ENCODE data around the gene RTL10.

RTL10 gene

GRCh38 chr22:19825904-19826618, 28.6 kb downstream of the RTL10 start:
- Histone ChIP-seq H3K4me1 (ENCODE audit: control insufficient read depth, insufficient read depth, low read length) (no peaks in the 10 kb centered on the region), H3K36me3 (ENCODE audit: control insufficient read depth in 2 of 2, insufficient read depth in 2 of 2, low read length in 2 of 2) (peaks cover 0 to 4% of the 10 kb centered on the region in 2 donors), H3K9me3 (ENCODE audit: control insufficient read depth in 2 of 2, low read length in 2 of 2) (no peaks in the 10 kb centered on the region), H3K9ac (ENCODE audit: low read length in 2 of 2) (no peak overlapping the region), H3K4me3 (ENCODE audit: low read length in 2 of 2) (no peak overlapping the region), H3K27ac (ENCODE audit: low read length) (no peak overlapping the region), H3K27me3 (ENCODE audit: control insufficient read depth in 1 of 2, insufficient read depth in 2 of 2, low read length in 2 of 2) (no peaks in the 10 kb centered on the region)

DNA sequence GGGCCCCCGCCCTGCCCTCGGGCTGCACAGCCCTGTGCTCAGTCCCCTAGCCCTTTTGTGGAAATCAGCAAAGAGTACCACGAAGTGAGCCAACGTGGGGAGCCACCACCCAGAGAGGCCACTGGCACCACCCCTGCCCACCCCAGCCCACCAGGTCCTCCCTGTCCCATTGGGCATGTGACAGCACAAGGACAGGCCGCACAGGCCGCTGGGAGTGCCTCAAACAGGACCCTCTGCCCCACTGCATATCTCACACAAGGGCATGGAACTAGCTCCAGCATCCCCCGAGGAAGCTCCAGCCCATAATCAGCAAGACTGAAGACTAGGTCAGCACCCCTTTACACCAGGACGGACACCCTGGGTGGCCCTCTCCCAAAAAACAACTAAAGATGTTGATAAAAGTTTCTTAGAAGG, 29.7 kb downstream of the RTL10 start:
- Histone ChIP-seq H3K4me1 (ENCODE audit: control insufficient read depth, insufficient read depth, low read length) (no peaks in the 10 kb centered on the region), H3K27me3 (ENCODE audit: control insufficient read depth in 1 of 2, insufficient read depth in 2 of 2, low read length in 2 of 2) (no peaks in the 10 kb centered on the region), H3K27ac (ENCODE audit: low read length) (no peak overlapping the region), H3K9ac (ENCODE audit: low read length in 2 of 2) (no peak overlapping the region), H3K4me3 (ENCODE audit: low read length in 2 of 2) (no peak overlapping the region), H3K36me3 (ENCODE audit: control insufficient read depth in 2 of 2, insufficient read depth in 2 of 2, low read length in 2 of 2) (peaks cover 0 to 4% of the 10 kb centered on the region in 2 donors), H3K9me3 (ENCODE audit: control insufficient read depth in 2 of 2, low read length in 2 of 2) (no peaks in the 10 kb centered on the region)

DNA sequence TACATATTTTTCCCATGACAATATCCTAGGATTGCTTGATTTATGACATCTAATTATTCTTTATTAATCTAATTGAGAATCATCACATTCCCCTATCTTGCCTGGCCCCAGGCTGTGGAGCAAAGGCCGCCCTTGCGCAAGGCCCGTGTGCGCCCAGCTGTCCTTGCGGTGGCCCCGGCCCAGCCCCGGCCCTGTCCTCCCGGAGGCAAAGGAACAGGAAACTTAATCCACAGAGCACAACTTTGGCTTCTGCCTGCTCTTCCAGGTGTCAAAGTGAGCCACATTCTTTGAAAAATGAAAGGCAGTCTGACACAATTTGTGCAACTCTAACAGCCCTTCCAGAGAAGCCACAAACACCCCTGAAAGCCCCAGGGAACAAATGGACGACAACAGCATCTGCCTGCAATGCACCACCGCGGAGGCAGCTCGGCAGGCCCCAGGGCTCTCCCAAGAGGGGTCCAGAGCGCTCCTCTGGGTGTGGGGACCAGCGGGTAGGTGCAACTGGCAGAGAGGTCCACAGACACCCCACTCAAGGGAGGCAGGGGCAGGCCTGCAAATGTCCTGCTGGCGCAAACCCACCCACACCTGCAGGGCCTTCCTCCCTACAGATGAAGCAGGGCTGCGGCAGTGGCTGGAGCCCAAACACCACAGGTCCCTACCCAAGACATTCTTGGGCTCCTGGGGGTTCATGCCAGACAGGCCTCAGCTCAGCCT, 30.3 kb downstream of the RTL10 start:
- H3K9me3 ChIP-seq (ENCODE audit: control insufficient read depth in 2 of 2, low read length in 2 of 2) = no peaks in the 10 kb centered on the region
- H3K36me3 ChIP-seq (ENCODE audit: control insufficient read depth in 2 of 2, insufficient read depth in 2 of 2, low read length in 2 of 2) = peaks cover 0 to 4% of the 10 kb centered on the region in 2 donors
- H3K4me1 ChIP-seq (ENCODE audit: control insufficient read depth, insufficient read depth, low read length) = no peaks in the 10 kb centered on the region
- no peak overlapping the region for H3K4me3 ChIP-seq (ENCODE audit: low read length in 2 of 2)
- H3K27ac ChIP-seq (ENCODE audit: low read length) = no peak overlapping the region
- no peak overlapping the region for H3K9ac ChIP-seq (ENCODE audit: low read length in 2 of 2)
- no peaks in the 10 kb centered on the region for H3K27me3 ChIP-seq (ENCODE audit: control insufficient read depth in 1 of 2, insufficient read depth in 2 of 2, low read length in 2 of 2)

DNA sequence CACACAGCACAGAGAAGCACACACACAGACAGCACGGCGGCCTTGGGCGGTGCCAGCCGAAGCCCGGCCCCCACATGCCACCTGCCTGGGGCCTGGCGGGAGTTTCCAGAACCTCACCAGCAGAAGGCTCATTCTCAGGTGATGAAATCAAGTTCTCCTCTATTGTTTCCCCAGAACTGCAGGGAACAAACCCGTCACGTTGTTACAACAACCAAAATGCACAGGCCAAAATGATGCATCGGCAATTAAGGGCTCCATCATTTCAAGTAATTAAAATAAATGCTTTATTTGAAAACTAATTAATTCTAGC, 30.8 kb downstream of the RTL10 start:
- no peaks in the 10 kb centered on the region for H3K9me3 ChIP-seq (ENCODE audit: control insufficient read depth in 2 of 2, low read length in 2 of 2)
- no peaks in the 10 kb centered on the region for H3K27me3 ChIP-seq (ENCODE audit: control insufficient read depth in 1 of 2, insufficient read depth in 2 of 2, low read length in 2 of 2)
- H3K4me3 ChIP-seq (ENCODE audit: low read length in 2 of 2) = no peak overlapping the region
- H3K9ac ChIP-seq (ENCODE audit: low read length in 2 of 2) = no peak overlapping the region
- H3K4me1 ChIP-seq (ENCODE audit: control insufficient read depth, insufficient read depth, low read length) = no peaks in the 10 kb centered on the region
- H3K36me3 ChIP-seq (ENCODE audit: control insufficient read depth in 2 of 2, insufficient read depth in 2 of 2, low read length in 2 of 2) = peaks cover 0 to 4% of the 10 kb centered on the region in 2 donors
- H3K27ac ChIP-seq (ENCODE audit: low read length) = no peak overlapping the region

DNA sequence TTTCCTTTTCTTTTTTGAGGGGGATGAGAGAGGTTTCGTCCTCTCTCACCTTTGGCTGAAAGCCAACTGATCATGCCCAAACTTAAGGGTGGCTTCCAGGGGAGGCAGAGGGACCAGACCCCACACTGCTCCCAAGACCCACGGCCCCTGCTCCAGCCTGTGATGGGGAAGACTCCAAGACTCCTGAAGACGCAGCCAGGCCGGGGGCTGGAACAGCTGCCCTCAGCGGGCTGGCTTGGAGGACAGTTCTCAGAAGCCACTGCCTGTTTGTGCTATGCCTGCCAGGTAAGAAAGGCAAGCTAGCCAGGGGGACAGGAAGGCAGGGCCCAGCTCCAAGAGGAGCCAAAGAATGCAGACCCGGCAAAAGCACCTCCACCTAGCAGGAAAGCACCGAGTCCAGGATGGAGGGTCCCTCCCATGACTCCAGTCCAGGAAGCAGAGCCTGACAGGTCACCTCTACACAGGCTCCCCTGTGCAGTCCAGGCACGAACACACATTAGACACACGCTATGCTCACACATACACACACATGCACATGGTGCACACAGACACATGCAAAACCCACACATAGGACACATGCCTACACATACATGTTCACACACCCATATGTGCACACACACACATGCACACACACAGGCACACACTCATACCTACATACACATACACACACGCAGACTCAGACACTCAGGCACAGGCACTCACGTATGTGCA, 31.3 kb downstream of the RTL10 start:
- Histone ChIP-seq H3K9ac (ENCODE audit: low read length in 2 of 2) (no peak overlapping the region), H3K27ac (ENCODE audit: low read length) (no peak overlapping the region), H3K4me3 (ENCODE audit: low read length in 2 of 2) (no peak overlapping the region), H3K4me1 (ENCODE audit: control insufficient read depth, insufficient read depth, low read length) (no peaks in the 10 kb centered on the region), H3K36me3 (ENCODE audit: control insufficient read depth in 2 of 2, insufficient read depth in 2 of 2, low read length in 2 of 2) (peaks cover 3 to 4% of the 10 kb centered on the region in 2 donors), H3K27me3 (ENCODE audit: control insufficient read depth in 1 of 2, insufficient read depth in 2 of 2, low read length in 2 of 2) (no peaks in the 10 kb centered on the region), H3K9me3 (ENCODE audit: control insufficient read depth in 2 of 2, low read length in 2 of 2) (no peaks in the 10 kb centered on the region)

GRCh38 chr22:19822301-19823117, 32.2 kb downstream of the RTL10 start:
- H3K27me3 ChIP-seq (ENCODE audit: control insufficient read depth in 1 of 2, insufficient read depth in 2 of 2, low read length in 2 of 2) = no peaks in the 10 kb centered on the region
- H3K4me1 ChIP-seq (ENCODE audit: control insufficient read depth, insufficient read depth, low read length) = no peaks in the 10 kb centered on the region
- H3K36me3 ChIP-seq (ENCODE audit: control insufficient read depth in 2 of 2, insufficient read depth in 2 of 2, low read length in 2 of 2) = peaks cover 3 to 4% of the 10 kb centered on the region in 2 donors
- H3K27ac ChIP-seq (ENCODE audit: low read length) = no peak overlapping the region
- no peak overlapping the region for H3K9ac ChIP-seq (ENCODE audit: low read length in 2 of 2)
- no peak overlapping the region for H3K4me3 ChIP-seq (ENCODE audit: low read length in 2 of 2)
- H3K9me3 ChIP-seq (ENCODE audit: control insufficient read depth in 2 of 2, low read length in 2 of 2) = no peaks in the 10 kb centered on the region

- no peaks in the 10 kb centered on the region for H3K4me1 ChIP-seq (ENCODE audit: control insufficient read depth, insufficient read depth, low read length)
- H3K27me3 ChIP-seq (ENCODE audit: control insufficient read depth in 1 of 2, insufficient read depth in 2 of 2, low read length in 2 of 2) = no peaks in the 10 kb centered on the region
- H3K27ac ChIP-seq (ENCODE audit: low read length) = no peak overlapping the region
- no peak overlapping the region for H3K9ac ChIP-seq (ENCODE audit: low read length in 2 of 2)
- H3K9me3 ChIP-seq (ENCODE audit: control insufficient read depth in 2 of 2, low read length in 2 of 2) = no peaks in the 10 kb centered on the region
- no peak overlapping the region for H3K4me3 ChIP-seq (ENCODE audit: low read length in 2 of 2)
- H3K36me3 ChIP-seq (ENCODE audit: control insufficient read depth in 2 of 2, insufficient read depth in 2 of 2, low read length in 2 of 2) = peaks cover 3 to 4% of the 10 kb centered on the region in 2 donors
Measured at GRCh38 chr22:19821523-19822300, 33.0 kb downstream of the RTL10 start.

DNA sequence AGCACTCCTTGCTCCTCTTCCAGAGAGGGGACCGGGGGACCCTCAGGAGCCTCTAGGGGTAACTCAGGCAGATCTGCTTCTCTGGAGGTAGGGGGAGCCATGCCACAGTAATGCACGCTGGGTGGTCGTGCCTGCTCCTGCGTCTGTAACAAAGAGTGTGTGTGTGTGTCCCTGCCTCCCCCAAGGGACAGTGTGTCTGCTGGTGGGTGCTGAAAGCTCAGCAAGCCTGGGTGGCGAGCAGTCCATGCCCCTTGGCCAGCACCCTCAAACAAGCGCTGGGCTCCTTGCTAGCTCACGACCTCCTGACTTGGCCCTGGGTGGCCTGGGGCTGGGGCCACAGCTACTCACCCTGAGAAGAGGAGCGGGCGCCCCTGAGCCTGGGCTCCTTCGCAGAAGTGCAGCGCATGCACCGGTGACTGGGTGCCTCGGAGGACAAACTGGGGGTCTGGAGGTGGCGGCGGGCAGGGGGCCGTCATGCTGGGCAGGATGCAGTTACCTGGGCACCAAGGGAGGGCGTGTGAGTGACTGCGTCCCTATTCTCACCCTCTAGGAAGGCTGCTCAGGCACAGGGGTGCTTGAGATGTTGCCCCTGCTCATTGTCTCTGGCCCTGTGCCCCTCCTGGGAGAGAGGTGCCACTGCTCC, 33.7 kb downstream of the RTL10 start:
- Histone ChIP-seq H3K27me3 (ENCODE audit: control insufficient read depth in 1 of 2, insufficient read depth in 2 of 2, low read length in 2 of 2) (no peaks in the 10 kb centered on the region), H3K4me3 (ENCODE audit: low read length in 2 of 2) (no peak overlapping the region), H3K27ac (ENCODE audit: low read length) (no peak overlapping the region), H3K9ac (ENCODE audit: low read length in 2 of 2) (no peak overlapping the region), H3K4me1 (ENCODE audit: control insufficient read depth, insufficient read depth, low read length) (no peaks in the 10 kb centered on the region), H3K9me3 (ENCODE audit: control insufficient read depth in 2 of 2, low read length in 2 of 2) (no peaks in the 10 kb centered on the region), H3K36me3 (ENCODE audit: control insufficient read depth in 2 of 2, insufficient read depth in 2 of 2, low read length in 2 of 2) (peaks cover 3 to 4% of the 10 kb centered on the region in 2 donors)

DNA sequence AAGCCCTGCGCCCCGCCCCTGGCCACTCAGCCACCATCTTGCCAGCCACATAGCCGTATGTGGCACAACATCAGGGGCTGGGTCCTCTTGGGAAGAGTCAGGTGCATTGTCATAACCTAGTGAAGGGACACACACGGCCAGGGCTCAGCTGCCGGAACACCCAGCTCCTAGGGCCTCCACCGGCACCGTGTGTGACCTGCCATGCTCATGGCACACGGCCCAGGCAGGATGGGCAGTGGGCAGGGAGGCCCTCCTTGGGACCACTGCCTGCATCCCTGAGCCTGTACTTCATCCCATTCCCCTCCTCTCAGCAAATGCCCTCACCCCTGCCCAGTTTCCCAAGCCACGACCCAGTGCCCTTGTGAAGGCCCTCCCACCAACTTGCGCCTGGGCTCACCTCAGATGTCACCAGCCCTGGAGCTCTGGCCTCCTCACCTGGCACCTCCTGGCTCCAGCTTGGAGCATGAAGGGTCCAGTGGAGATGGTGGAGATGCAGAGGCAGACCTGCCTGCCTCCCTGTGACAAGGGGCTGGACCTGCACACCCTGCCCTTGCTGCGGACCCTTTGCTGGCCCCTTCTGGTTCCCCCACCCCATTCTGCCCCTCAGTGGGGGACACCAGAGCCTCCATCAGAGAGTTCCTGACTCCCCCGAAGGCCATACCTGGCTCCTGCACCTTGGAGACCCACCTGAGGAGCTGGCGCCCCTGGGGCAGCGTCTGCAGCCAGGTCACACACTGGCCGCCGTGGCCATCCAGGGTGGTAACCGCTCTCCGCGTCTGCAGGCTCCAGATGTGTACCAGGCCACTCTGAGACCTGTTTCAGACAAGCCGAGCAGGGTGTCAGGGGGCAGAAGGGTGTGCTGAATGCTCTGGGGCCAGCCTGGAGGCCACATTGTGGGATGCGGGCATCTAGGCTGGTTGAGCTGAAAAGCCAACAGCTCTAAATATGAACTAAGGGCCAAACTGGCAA, 34.5 kb downstream of the RTL10 start:
- H3K4me3 ChIP-seq (ENCODE audit: low read length in 2 of 2) = no peak overlapping the region
- H3K9ac ChIP-seq (ENCODE audit: low read length in 2 of 2) = no peak overlapping the region
- peaks cover 3 to 4% of the 10 kb centered on the region in 2 donors for H3K36me3 ChIP-seq (ENCODE audit: control insufficient read depth in 2 of 2, insufficient read depth in 2 of 2, low read length in 2 of 2)
- no peak overlapping the region for H3K27ac ChIP-seq (ENCODE audit: low read length)
- no peaks in the 10 kb centered on the region for H3K4me1 ChIP-seq (ENCODE audit: control insufficient read depth, insufficient read depth, low read length)
- H3K27me3 ChIP-seq (ENCODE audit: control insufficient read depth in 1 of 2, insufficient read depth in 2 of 2, low read length in 2 of 2) = no peaks in the 10 kb centered on the region
- no peaks in the 10 kb centered on the region for H3K9me3 ChIP-seq (ENCODE audit: control insufficient read depth in 2 of 2, low read length in 2 of 2)

Measured in stomach smooth muscle (tissue), 2 donors.